HUES64 (cell line): ENCODE data around the gene SERINC3.
"Not testable (repeated sequence)": the region's sequence is repeated elsewhere in the genome, so short reads cannot be mapped to it uniquely, and the experiment has no call there.

ENCODE experiments used
- H3K27ac ChIP-seq: 2 replicates; pipeline ENCODE4 v1.7.0; 2013; ENCODE audit warnings: low read depth, low read length, inconsistent platforms
- H3K27me3 ChIP-seq: 2 replicates; pipeline ENCODE4 v1.6.1; 2013; ENCODE audit warnings: mild to moderate bottlenecking, low read length; ENCODE audit not compliant: insufficient read depth
- H3K36me3 ChIP-seq: 2 replicates; pipeline ENCODE4 v1.6.1; 2013; ENCODE audit warnings: mild to moderate bottlenecking, low read length; ENCODE audit not compliant: insufficient read depth
- H3K4me1 ChIP-seq: 2 replicates; pipeline ENCODE4 v1.6.1; 2013; ENCODE audit warnings: mild to moderate bottlenecking, low read length, moderate library complexity; ENCODE audit not compliant: insufficient read depth
- H3K4me3 ChIP-seq: 2 replicates; pipeline ENCODE4 v1.5.1; 2013; ENCODE audit warnings: mild to moderate bottlenecking, low read length, moderate library complexity
- H3K9ac ChIP-seq: 2 replicates; pipeline ENCODE4 v1.6.1; 2013; ENCODE audit warnings: mild to moderate bottlenecking, low read depth, low read length
- H3K9me3 ChIP-seq: 2 replicates; pipeline ENCODE4 v1.6.1; 2013; ENCODE audit warnings: low read depth, low read length; ENCODE audit not compliant: insufficient read depth
- WGBS: fragments of 150-250, 120-280 bp; methylation state at CpG from one replicate; pipeline ENCODE4 v1.1.7; 2013; ENCODE audit warnings: missing lambda C conversion rate; 5-methylcytosine and 5-hydroxymethylcytosine counted together

The SERINC3 gene

GRCh38 chr20:44478206-44478605 is 43.7 kb downstream of the SERINC3 start:
- H3K27ac ChIP-seq, result no peak overlapping the region
- H3K4me1 ChIP-seq, result peaks cover 10% of the 10 kb centered on the region; the same call in 1 of the 2 replicates
- no peaks in the 10 kb centered on the region for H3K27me3 ChIP-seq
- no peak overlapping the region for H3K4me3 ChIP-seq
- H3K36me3 ChIP-seq, result peaks cover 27% of the 10 kb centered on the region
- 89% methylated on average over 3 of the region's 6 CpGs for WGBS
- no peak overlapping the region for H3K9ac ChIP-seq
- no peaks in the 10 kb centered on the region for H3K9me3 ChIP-seq

GRCh38 chr20:44477151-44477550 is 44.7 kb downstream of the SERINC3 start:
- Histone ChIP-seq H3K9ac (no peak overlapping the region), H3K4me1 (peaks cover 10% of the 10 kb centered on the region; the same call in 1 of the 2 replicates), H3K27me3 (no peaks in the 10 kb centered on the region), H3K27ac (no peak overlapping the region), H3K4me3 (no peak overlapping the region; the same call in 1 of the 2 replicates), H3K9me3 (no peaks in the 10 kb centered on the region), H3K36me3 (peaks cover 22% of the 10 kb centered on the region)
- 93% methylated on average over 3 of the region's 3 CpGs for WGBS

- Histone ChIP-seq H3K27me3 (no peaks in the 10 kb centered on the region), H3K27ac (peak within 1 kb of the TSS; percentile 82)
- WGBS, result 3% methylated on average over 55 of the region's 55 CpGs
Measured at GRCh38 chr20:44475694-44476560, 45.9 kb downstream of the SERINC3 start, which contains the start of gene TTPAL. TTPAL (plus strand) TSS chr20:44475874; CDS start chr20:44480000, 4,126 bp downstream.

GRCh38 chr20:44475372-44475693 is 46.5 kb downstream of the SERINC3 start:
- Histone ChIP-seq H3K36me3 (peaks cover 5% of the 10 kb centered on the region; the same call in 1 of the 2 replicates), H3K9ac (peak overlapping the region; percentile 81; the same call in 1 of the 2 replicates), H3K4me3 (peak overlapping the region; percentile 83), H3K4me1 (peaks cover 10% of the 10 kb centered on the region; the same call in 1 of the 2 replicates), H3K9me3 (no peaks in the 10 kb centered on the region), H3K27me3 (no peaks in the 10 kb centered on the region), H3K27ac (no peak overlapping the region)
- WGBS, result 45% methylated on average over 2 of the region's 2 CpGs

More at GRCh38 chr20:44475694-44476560, 45.9 kb downstream of the SERINC3 start, which contains the start of gene TTPAL:
- Histone ChIP-seq H3K9me3 (no peaks in the 10 kb centered on the region), H3K4me3 (peak within 1 kb of the TSS; percentile 83), H3K36me3 (peaks cover 11% of the 10 kb centered on the region), H3K4me1 (peaks cover 10% of the 10 kb centered on the region; the same call in 1 of the 2 replicates), H3K9ac (peak within 1 kb of the TSS; percentile 81)

- peaks cover 13% of the 10 kb centered on the region; the same call in 1 of the 2 replicates for H3K4me1 ChIP-seq
- H3K27ac ChIP-seq, H3K36me3 ChIP-seq, H3K9me3 ChIP-seq, H3K4me3 ChIP-seq, H3K9ac ChIP-seq, H3K27me3 ChIP-seq: not testable (repeated sequence)
- 91% methylated on average over 9 of the region's 9 CpGs for WGBS
Measured at GRCh38 chr20:44472283-44472682, 49.6 kb downstream of the SERINC3 start.

GRCh38 chr20:44471481-44471882 is 50.4 kb downstream of the SERINC3 start:
- no peaks in the 10 kb centered on the region for H3K36me3 ChIP-seq
- peaks cover 9% of the 10 kb centered on the region; the same call in 1 of the 2 replicates for H3K4me1 ChIP-seq
- H3K4me3 ChIP-seq, result no peak overlapping the region
- no peak overlapping the region for H3K9ac ChIP-seq
- no peak overlapping the region for H3K27ac ChIP-seq
- WGBS, result 88% methylated on average over 1 of the region's 2 CpGs
- no peaks in the 10 kb centered on the region for H3K27me3 ChIP-seq
- H3K9me3 ChIP-seq, result no peaks in the 10 kb centered on the region

GRCh38 chr20:44470327-44470726 is 51.5 kb downstream of the SERINC3 start:
- 82% methylated on average over 5 of the region's 5 CpGs for WGBS
- H3K27me3 ChIP-seq, result no peaks in the 10 kb centered on the region
- no peak overlapping the region for H3K9ac ChIP-seq
- H3K4me3 ChIP-seq, result no peak overlapping the region
- H3K9me3 ChIP-seq, result no peaks in the 10 kb centered on the region
- peaks cover 6% of the 10 kb centered on the region; the same call in 1 of the 2 replicates for H3K4me1 ChIP-seq
- H3K27ac ChIP-seq, result no peak overlapping the region
- no peaks in the 10 kb centered on the region for H3K36me3 ChIP-seq

- no peaks in the 10 kb centered on the region for H3K9me3 ChIP-seq
- peaks cover 4% of the 10 kb centered on the region; the same call in 1 of the 2 replicates for H3K4me1 ChIP-seq
- no peak overlapping the region for H3K4me3 ChIP-seq
- WGBS, result 98% methylated on average over 8 of the region's 8 CpGs
- H3K27me3 ChIP-seq, result no peaks in the 10 kb centered on the region
- no peaks in the 10 kb centered on the region for H3K36me3 ChIP-seq
- no peak overlapping the region for H3K27ac ChIP-seq
- H3K9ac ChIP-seq, result no peak overlapping the region
Measured at GRCh38 chr20:44468044-44468782, 53.7 kb downstream of the SERINC3 start.

GRCh38 chr20:44467289-44467883 is 54.5 kb downstream of the SERINC3 start:
- 86% methylated on average over 12 of the region's 12 CpGs for WGBS
- H3K27me3 ChIP-seq, result no peaks in the 10 kb centered on the region
- H3K27ac ChIP-seq, result no peak overlapping the region
- H3K9me3 ChIP-seq, result no peaks in the 10 kb centered on the region
- H3K9ac ChIP-seq, result no peak overlapping the region
- H3K36me3 ChIP-seq, result no peaks in the 10 kb centered on the region
- H3K4me3 ChIP-seq, result no peak overlapping the region
- peaks cover 4% of the 10 kb centered on the region; the same call in 1 of the 2 replicates for H3K4me1 ChIP-seq

- Histone ChIP-seq H3K27me3 (no peaks in the 10 kb centered on the region), H3K4me1 (peaks cover 4% of the 10 kb centered on the region; the same call in 1 of the 2 replicates), H3K36me3 (no peaks in the 10 kb centered on the region), H3K4me3 (no peak overlapping the region), H3K9ac (no peak overlapping the region), H3K9me3 (no peaks in the 10 kb centered on the region), H3K27ac (no peak overlapping the region)
- WGBS, result 83% methylated on average over 3 of the region's 3 CpGs
Measured at GRCh38 chr20:44465001-44465560, 56.8 kb downstream of the SERINC3 start.
